Activated CD4-positive, CD25-positive, alpha-beta regulatory T cell (primary cell): ENCODE data around the gene HOXC6.
"Not testable (repeated sequence)": the region's sequence is repeated elsewhere in the genome, so short reads cannot be mapped to it uniquely, and the experiment has no call there.

Source experiments
- DNase-seq, 4 experiments: peaks; one replicate each; lab custom pipeline; 2025; lab: John Stamatoyannopoulos, UW

HOXC6 gene

DNA sequence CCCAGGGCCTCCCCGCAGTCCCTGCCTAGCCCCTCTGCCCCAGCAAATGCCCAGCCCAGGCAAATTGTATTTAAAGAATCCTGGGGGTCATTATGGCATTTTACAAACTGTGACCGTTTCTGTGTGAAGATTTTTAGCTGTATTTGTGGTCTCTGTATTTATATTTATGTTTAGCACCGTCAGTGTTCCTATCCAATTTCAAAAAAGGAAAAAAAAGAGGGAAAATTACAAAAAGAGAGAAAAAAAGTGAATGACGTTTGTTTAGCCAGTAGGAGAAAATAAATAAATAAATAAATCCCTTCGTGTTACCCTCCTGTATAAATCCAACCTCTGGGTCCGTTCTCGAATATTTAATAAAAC lies 2.2 kb downstream of the HOXC6 start:
- no peak for DNase-seq

DNA sequence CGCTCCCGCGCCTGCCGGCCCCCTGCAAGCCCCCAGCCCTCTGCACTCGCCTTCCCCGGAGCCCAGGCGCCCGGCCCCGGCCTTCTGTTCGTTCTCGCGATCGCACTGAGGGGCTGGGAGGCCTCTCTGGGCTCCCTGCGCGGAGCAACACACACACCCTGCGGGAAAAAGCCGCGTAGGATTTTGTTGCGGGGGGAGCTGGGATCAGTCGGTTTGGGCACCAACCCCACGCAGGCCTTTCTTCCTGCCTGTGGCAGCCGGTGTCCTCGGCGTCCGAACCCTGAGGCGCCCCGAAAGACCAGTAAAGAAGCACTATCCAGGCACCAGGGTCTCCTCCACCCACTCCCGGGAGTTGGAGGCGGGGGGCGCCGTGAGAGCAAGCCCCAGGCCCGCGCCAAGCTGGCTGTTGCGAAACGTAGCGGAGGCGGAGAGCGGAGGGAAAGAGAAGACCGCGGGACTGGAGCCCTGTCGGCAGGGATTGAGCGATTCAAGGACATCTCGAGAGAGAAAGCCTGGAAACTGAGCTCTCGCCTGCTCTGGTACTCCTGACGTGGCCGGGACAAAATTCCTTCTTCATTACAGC lies 2.7 kb downstream of the HOXC6 start:
- DNase-seq = no peak

DNA sequence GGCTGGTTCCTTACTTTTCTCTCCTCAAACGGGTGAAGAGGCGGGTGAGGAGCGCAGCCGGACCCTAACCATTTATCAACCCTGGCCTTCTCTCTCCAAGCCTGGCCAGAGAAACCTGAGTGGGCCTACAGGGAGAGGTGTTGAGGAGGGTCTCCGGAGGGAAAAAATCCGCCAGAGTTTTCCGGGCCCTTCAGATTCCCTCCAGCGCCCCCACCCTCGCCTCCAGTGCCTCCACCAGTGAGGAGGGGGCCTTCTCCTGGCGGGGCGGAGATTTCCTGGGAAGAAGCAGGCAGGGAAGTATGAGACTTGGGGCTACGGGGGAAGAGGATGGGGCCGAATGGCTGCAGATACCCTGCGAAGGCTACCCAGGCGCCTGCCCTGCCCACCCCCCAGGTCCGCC lies 3.2 kb downstream of the HOXC6 start:
- DNase-seq = no peak

DNA sequence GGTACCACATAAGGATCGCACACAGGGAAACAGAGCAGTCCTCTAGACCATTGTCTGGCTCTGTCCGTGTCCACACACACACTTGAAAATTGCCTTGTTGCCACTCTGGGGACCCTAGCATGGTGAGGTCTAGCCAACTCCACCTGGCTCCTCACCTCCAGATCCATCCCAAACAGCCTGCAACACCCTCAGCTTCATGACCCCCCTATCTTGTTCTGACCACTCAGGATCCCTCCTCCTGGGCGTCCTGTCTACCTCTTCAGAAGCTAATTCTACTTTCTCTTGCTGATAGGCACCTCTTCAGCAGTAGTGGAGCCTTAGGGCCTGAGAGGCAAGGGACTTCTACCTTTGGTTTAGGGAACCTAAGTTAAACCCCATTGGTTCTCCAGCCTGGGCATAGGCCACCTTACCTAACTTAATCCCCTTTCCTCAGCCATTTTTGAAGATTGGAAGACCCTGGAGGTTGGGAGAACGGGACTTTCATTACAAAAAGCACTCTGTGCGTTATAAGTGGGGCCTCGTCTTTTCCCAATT lies 3.9 kb downstream of the HOXC6 start:
- no peak for DNase-seq

DNA sequence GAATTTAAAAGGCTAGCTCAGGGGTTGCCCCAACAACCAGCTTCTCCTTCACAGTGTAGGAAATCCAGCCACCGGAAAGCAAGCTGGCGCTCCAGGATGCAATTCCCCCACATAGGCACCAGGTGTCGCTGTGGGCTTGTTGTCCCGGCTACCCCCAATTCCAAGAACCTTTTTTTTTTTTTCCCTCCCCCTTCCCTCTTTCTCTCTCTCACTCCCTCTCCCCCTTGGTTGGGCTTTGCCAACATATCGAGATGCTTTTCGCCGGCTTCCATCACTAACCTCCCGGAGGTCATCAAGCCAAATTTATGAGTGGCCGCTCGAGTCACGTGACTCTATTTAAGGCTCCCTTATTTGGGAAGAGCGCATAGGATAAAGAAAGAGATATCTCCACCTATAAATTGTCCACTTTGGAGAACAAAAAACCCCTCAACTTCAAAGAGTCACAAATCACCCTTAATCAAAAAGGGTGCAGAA lies 4.4 kb downstream of the HOXC6 start, which contains the start of gene HOXC5:
Gene HOXC5 (plus strand): TSS at position 424 of the 474 bp plus-strand sequence. CDS start 73 bp downstream, outside the sequence.
- DNase-seq = peak; percentile 9 to 49 (median 15)

DNA sequence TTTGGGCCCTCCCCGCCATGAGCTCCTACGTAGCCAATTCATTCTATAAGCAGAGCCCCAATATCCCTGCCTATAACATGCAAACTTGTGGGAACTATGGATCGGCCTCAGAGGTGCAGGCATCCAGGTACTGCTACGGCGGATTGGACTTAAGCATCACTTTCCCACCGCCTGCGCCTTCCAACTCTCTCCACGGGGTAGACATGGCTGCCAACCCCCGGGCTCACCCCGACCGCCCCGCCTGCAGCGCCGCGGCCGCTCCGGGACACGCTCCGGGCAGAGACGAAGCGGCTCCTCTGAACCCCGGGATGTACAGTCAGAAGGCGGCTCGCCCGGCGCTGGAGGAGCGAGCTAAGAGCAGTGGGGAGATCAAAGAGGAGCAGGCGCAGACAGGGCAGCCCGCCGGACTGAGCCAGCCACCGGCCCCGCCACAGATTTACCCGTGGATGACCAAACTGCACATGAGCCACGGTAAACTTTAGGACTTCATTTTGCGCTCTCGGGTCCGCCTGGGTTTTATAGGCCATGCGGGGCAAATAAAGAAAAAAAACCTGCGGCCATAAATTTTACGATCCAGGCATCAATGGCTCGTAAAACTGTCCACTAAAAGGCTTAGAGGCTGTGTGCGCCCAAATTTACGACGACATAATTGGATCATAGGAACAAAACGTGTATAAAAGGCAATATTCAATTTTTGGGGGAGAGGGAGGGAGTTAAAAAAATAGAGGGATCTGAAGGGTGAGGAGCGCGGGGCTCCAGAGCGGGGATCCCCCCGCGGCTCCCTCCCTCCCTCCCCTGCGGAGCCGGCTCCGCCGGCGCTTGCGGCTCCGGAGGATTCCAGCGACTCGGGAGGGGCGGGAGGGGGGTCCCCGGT lies 5.1 kb downstream of the HOXC6 start:
- no peak for DNase-seq

DNA sequence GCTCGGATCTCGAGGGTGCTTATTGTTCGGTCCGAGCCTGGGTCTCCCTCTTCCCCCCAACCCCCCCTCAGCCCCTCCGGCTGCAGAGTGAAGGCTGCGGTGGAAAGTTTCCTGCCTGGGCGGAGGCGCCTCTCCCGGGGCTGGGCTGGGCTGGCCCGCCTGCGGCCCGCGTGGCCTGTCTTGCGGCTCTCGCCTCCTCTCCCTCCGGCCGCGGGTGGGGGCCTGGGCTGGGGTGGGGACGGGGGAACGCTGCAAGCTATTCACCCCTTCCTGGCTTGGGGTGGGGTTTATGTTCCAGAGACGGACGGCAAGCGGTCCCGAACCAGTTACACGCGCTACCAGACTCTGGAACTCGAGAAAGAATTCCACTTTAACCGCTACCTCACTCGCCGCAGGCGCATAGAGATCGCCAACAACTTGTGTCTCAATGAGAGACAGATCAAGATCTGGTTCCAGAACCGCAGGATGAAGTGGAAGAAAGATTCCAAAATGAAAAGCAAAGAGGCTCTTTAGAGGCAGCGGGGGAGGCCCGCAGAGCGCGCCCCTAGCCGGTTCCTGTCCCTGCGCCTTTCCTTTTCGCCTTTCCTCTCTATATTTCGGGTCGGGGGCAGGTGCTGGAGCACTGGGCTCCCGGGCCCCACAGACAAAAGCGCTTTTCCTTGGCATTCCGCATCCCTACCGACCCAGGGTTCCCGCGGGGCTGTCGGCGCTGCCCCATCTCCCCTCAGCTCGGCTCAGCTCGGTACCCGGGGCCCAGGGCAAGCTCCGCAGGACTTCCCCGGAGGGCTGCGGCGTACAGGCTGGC lies 5.9 kb downstream of the HOXC6 start:
- no peak for DNase-seq

DNA sequence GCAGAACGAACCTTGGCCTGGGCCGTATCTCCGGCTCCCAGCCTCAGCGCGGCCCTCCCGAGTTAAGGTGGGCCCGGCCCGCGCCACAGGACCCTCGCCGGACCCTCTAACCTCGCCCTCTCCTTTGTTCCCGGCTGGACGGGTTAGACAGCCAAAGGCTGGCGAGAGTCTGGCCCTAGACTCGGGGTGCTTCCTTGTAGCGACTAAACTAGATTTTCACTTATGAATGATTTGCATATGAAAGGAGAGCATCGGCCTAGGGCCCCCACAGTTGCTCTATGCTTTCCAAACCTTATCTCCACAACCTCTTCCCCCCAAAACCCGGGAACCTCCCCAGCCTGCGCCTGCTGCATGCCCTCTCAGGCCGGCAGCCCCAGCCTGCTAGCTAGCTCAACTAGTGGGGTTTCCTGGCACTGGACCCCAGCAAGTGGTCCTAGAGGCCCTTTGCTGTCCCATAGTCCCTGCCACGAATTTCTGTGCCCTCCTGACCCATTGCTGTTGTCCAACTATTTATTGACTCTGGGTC lies 6.6 kb downstream of the HOXC6 start:
- no peak for DNase-seq

DNA sequence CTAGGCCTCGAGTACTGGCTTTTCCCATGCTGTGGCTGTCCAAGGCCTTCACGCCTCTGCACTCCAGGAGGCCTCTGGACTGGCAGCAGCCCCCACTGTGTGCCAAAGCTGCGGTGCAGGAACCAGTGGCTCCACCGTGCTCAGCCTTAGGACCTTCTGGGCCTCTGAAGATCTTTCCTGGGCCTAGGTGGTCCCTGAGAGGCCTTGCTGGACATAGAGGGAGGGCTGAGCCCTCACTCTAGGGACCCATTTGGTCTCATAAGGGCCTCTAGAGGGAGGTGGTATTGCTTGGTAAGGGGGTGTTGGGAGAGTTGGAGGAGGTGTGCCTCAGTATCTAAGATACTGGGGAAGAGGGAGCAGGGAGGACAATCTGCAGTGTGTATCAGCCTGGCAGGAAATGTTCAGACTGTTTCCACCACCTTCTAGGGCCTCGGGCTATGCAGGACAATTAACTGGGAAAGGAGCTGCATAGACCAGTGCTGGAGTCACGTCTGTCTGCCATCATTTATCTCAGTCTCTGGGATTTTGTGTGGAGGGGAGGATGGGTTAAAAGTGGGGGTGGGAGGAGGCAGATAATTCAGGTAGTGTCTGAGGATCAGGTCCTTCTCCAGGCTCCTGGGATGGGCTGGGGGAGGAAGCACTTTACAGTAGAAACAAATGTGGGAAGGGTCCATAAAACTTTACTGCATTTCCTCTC lies 7.5 kb downstream of the HOXC6 start:
- no peak for DNase-seq

DNA sequence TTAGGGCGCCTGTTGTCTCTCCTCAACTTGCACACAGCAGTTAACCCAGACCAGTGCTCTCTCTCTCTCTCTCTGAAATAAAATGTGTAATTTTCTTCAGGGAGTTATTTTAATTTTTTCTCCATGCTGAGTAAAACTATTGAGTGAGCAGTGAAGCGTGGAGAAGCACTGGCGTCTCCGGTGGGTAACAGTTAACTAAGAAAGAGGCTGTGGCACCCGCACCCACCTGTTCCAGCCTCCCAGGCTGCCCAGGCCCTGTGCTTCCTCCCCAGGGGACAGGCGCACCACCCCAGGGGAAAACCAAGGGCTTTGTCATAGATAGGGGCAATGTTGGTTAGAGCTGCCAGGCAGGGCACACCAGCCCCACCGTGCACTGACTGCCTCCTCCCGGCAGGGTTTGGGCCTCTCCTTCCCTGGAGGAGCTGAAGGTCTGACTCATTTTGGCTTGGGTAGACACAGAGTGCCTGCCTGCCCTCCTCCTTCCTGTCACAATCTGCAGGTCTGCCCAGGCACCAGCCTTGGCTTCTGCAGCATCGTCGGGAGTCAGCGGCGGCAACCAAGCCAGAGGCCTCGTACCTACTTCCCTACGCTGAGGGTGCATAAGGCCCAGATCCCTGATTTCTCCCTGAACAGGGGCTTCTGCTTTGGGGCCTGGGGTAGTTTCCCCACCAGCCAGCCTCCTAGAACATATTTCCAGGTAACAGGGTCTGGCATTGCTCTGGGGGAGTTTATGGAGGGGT lies 8.6 kb downstream of the HOXC6 start:
- DNase-seq = no peak

DNA sequence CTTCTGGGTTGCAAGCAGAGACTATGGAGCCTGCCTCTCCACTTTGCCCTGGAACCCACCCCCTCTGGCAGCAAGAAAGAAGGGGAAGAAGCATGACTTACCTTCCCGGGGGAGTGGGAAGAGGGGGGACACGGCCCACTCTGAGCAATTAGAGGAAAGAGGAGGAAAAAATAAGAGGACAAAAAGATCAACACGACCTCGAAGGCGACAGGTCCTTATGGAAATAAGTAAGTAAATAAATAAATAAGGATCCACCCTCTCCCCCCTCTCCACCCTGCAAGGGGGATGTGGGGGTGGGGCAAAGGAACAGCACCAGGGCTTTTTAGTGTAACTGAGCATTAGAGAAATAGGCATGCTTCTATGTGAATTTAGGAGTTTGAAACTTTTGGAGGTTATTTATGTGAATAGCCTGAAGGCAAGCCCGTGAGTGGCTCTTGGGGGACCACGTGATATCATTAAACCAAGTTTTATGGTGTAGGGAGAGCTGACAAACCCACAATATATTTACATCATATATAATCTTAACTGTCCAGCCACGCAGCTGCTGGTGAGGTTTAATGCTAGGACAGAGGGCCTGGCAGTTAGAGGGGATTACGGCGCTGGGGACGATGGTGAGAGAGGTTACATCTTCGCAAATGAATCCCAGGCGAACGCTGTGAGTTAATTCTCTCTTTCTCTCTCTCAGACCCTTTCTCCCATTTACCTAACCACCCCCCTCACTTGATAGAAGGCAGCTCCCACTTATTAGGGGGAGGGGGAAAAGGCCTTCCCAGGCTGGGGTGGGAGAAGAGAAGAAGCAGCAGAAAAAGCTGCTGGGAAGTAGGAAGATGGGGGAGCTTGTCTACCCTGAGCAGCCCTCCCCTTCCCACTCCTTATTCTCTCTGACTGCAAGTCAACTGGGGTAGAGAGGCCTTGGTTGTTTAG lies 9.4 kb downstream of the HOXC6 start:
- no peak for DNase-seq

DNA sequence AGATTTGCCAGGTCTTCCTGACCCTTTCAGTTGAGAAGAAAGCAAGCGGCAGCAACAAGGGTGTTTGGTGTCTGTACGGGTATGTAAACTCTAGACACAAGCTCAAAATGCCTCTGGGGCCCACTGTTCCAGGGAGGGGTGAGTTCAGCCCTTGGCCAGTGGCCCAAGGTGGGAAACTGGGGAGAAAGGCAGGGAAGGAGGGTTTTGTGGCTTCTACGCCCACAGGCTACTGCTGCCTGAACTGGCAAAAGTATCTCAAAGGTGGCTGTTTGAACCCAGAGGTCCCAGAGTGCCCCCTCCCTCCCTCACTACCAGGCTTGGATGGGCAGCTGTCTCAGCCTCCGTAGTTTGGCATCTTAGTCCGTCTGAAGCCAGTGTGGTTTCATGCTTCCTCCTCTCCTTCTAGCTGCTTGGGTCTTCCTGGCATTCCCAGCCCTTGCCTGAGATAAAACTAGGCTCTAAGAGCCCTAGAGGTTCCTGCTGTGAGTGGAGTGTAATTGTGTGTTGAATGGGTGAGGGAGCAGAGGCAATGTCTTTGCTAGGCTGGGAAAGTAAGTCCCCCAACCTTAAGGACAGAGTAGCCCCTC lies 10.1 kb downstream of the HOXC6 start:
- no peak for DNase-seq

DNA sequence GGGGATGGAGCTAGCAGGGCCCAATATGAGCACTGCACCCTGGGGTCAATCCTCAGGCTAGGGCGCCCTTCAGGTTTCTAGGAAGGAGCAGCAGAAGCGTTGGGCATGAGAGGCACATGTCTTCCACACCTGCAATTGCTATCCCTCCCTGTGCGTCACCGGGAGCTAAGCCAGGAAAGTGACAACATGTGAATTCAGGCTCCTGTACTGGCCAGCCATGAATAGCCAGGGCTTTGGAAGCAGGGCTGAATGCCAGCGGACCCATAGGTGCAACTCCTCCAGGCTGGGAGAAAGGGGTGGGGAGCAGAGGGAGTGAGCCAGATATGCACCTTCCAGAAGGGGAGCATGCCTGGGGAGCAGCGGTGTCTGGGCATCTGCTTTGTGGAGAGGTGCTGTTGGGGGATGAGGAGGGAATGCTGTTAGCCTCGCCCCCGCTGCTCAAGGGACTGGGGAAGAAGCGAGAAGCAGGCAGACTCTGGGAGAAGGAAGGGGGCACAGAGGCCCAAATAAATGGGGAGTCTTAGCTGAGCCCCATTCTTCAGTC lies 10.7 kb downstream of the HOXC6 start:
- no peak for DNase-seq

DNA sequence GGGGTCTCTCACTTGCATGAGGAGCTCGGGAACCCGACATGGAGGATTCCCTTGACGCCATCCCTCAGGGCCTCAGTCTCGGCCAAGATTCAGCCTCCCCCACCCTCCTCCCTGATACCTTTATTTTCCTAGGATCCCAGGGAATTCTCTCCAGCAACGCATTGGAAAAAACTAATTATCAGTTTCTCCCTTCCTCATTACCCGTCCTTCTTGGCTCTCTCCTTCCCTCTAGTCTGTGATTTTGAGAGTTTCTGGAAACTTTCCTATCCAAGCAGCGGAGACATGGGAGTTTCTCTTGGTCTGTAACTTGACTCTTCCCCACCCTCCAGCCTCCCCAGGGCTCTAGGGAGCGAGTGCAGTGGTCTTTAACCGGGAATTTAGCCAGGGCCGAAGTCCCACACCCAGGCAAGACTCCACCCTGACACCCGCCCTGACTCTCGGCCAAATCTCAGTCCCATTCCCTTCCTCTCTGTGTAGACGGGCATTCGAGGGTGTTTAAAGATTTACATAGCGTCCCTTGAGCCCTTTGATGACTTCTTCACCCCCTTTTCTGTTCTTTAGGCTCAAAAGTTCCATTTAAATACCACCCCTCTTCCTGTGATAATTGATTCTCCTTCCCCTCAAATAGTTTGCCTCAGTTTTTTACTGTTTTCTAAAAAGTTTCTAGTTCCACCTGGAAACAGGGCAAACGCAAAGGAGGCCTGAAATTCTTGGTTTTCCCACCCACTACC lies 11.3 kb downstream of the HOXC6 start:
- no peak for DNase-seq

DNA sequence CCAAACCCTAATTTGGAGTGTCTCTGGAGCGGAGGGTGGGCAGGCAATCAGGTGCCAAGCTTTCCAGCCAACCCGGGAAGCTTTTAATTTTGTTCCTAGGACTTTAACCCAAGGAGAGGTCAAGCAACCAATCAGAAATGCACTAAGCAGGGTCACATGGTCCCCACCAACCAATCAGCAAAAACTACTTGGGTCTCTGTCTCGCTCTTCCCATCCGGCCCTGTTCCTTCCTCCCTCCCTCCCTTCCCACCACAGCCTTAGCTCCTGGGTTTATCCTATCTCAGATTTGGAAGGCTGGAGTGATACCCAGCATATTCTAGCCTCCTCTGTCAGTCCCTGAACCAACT lies 11.9 kb downstream of the HOXC6 start:
- no peak for DNase-seq

DNA sequence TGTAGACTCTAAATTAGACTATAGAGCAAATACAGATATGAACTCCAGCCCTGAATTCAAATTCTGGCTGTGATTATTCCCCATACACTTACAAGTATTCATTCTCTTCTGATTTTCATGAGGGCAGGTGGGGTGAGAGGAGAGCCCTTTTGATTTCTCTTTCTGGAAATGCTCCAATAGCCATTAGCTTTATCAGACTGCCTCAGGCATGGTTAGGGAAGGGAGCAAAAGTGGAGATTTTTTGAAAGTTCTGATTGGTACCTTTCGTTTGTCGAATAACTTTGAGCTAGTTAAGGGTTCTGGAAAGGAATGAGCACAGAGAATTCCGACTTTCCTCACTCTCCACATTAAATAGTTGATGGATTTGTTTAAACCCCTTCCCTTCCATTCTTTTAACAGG lies 12.4 kb downstream of the HOXC6 start:
- no peak for DNase-seq

DNA sequence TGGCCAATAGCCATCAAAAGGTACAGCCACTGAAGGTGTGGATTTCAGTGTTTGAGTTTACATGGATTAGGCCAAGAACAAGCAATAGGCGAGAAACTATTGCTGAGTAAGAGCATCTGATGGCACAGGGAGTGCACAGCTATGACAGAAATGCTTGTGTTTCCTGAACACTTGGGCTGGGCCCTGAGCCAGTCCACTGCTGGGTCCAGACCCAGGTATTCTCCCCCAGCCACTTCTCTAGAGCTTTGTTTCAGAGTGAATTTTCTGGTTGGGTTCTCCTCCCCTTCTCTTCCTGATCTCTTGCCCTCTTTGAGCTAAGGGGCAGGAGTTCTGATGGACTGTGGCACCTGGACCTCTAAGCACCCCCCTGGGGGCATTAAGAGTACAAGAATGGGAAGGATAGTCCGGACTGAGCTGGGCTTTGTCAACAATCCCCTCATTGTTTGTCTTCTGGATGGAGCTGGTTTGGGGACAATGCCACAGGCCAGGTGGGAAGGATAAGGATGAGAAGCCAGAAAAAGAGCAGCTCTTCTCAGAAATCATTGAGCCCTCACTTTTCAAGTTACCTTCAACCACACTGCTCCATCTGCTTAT lies 13.0 kb downstream of the HOXC6 start:
- no peak for DNase-seq

DNA sequence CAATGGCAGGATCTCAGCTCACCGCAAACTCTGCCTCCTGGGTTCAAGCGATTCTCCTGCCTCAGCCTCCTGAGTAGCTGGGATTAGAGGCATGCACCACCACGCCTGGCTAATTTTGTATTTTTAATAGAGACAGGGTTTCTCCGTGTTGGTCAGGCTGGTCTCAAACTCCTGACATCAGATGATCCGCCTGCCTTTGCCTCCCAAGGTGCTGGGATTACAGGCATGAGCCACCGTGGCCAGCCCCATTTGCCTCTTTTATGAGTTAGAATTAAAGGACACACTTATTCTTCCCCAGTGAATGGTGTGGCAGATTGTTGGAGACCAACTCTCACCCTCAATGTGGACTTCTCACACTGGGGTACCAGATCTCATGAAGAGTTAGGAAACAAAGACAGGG lies 13.8 kb downstream of the HOXC6 start:
- not testable (repeated sequence) for DNase-seq
